Urothelium cell line (cell line): ENCODE data around the gene DMD.
"Not testable (repeated sequence)": the region's sequence is repeated elsewhere in the genome, so short reads cannot be mapped to it uniquely, and the experiment has no call there.

ENCODE experiments used
- DNase-seq: peaks from one replicate; pipeline ENCODE4 v3.0.0; 2011; ENCODE audit warnings: low spot score, mixed read lengths
- FAIRE-seq: peaks from 2 replicates; lab custom pipeline; 2011; peaks lifted over from hg19 to GRCh38; lab: Jason Lieb, UNC

The DMD gene

DNA sequence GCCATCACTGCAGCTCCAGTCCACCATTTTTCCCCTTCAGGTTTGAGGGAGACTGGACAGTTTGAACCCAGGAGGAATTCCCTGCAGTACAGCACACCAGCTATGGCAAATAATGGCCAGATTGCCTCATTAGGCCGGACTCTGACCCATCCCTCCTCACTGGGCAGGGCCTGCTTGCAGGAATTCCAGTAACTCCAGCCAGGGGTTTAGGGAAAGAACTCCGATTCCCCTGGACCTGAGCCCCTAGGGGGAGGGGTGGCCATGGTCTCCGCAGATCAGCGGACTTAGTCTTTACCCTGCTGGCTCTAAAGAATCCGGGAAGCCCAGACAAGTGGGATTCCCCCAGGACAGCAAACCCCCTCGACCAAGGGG is 342.8 kb downstream of the DMD start:
- DNase-seq (no peak), FAIRE-seq (no peak)

GRCh38 chrX:32867781-32868523 is 343.4 kb downstream of the DMD start:
- DNase-seq (no peak), FAIRE-seq (no peak)

GRCh38 chrX:32852203-32852602 is 359.1 kb downstream of the DMD start:
- FAIRE-seq (no peak), DNase-seq (no peak)

- DNase-seq (no peak), FAIRE-seq (no peak)
Observed at GRCh38 chrX:32851556-32851955, 359.8 kb downstream of the DMD start.

DNA sequence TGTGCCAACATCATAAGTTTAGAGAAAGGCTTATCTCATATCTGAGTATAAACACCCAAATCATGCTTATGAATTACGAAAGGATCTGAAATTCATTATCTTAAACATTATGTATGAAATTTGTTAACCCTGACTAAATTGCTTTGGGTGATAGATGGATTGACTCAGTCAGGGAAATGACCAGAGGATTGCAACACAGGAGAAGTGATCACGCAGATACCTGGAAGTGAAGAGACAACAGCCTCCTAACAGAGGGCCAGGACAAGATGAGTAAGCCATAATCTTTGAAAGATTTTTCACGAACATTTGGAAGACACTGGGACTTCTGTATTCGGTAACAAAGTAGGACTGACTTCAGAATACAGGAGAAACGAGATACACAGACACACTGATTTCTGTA is 363.4 kb downstream of the DMD start:
- DNase-seq (no peak), FAIRE-seq (no peak)

- no peak for DNase-seq
- FAIRE-seq = no peak
Observed at GRCh38 chrX:32842053-32842452, 369.3 kb downstream of the DMD start.

- DNase-seq (no peak), FAIRE-seq (no peak)
Observed at GRCh38 chrX:32839781-32840180, 371.6 kb downstream of the DMD start.

DNA sequence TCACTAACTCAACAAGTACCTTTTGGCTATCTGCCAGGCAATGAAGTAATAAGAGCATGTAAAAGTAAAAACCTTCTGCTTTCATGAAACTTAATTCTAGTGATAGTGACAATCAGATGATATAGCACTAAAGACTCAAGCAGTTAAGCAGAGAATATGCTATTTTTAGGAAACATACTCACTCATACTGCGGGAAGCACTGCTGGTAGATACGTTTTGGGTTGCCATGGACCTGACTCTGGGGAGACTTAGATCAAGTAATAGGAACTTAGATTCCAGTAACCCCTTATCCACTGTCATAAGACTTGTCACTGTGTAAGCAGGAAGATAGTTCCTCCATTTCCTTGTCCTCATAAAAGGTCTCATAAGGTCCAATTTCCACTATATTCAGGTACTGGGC is 386.3 kb downstream of the DMD start:
- no peak for DNase-seq
- no peak for FAIRE-seq

GRCh38 chrX:32804034-32804433 is 407.3 kb downstream of the DMD start:
- DNase-seq (no peak), FAIRE-seq (no peak)

DNA sequence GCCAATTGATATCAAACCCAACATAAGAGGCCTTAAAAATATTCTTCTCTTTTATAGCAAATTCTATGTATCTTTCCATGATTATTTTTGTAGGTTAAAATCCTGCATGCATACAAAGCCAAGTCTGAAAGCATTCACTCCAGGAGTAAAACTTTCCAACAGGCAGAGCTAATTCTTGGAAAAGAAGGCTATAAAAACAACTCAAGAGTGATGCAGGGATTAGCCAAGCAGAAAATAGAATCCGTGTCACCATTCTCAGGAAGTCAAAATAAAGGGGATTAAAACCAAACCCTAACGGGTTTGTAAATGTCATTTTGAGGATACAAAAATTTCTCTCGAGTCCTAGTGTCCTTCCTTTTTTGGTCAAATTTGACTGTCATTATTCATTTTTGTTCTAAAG is 412.4 kb downstream of the DMD start:
- no peak for FAIRE-seq

GRCh38 chrX:32788936-32789335 is 422.4 kb downstream of the DMD start:
- DNase-seq (no peak), FAIRE-seq (no peak)

More for the DNA sequence above, 412.4 kb downstream of the DMD start:
- DNase-seq = no peak

DNA sequence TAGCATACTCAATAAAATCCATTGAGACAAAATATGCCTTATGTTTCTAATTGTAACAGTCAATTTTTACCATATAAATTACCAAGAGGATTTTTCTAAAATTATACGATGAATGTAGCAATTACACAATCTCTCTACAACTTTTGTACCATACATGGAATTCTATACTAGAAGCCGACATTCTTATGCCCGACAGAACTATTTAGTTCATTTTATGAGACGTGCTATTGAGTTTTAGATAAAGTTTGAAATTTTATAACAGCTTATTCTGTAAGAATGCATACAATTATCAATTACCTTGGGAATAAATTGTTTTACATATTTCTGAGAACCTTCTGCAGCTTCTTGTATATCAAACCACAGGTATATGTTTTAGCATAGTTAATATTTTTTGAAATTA is 431.2 kb downstream of the DMD start:
- DNase-seq (no peak), FAIRE-seq (no peak)

DNA sequence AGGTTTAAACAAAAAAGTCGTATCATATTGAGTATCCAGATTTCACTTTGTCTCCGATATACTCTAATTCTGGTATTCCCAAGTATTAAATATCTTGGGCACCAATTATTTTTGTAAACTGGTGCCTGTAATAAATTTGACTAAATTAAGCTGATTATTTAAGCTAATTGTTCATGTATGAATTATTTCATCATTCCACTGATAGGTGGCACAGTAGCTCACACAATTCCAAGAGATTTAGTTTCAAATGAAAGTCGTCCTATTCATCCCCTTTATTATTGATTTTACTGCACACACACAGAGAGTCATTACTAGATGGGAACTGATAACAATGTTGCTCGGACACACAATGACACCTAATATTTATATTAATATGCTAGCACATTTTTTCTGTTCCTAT is 432.4 kb downstream of the DMD start:
- DNase-seq (no peak), FAIRE-seq (no peak)

DNA sequence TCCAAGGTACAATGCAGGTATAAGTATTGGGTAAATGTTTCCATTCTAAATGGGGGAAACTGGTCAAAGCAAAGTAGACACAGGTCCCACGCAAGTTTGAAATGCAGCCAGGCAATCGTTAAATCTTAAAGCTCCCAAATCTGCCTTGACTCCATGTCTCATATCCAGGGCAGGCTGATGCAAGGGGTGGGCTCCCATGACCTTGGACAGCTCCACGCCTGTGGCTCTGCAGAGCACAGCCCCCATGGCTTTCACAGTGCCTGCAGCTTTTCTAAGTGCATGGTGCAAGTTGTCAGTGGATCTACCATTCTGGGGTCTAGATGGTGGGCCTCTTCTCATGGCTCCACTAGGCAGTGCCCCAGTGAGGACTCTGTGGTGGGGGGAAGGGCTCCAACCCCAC is 436.4 kb downstream of the DMD start:
- FAIRE-seq = no peak
- DNase-seq = no peak

- DNase-seq (no peak), FAIRE-seq (no peak)
Observed at GRCh38 chrX:32749070-32749469, 462.3 kb downstream of the DMD start.

DNA sequence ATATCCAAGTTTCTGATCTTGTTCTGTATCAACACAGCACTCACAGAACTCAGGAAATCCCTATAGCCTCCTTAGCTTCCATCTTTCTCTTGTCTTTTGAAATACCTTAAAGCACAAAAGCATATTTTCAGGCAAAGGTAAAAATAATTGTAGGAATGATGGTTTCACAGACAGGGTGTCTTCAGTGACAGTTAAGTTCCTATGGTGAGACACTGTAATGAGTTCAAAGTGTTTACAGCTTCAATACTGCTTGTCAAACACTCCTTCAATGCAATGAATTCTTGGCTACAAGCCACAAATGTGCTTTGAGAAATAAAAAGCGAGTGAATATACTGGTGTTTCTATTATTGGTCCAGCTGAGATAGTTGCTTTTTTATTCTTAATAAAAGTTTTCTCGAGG is 466.0 kb downstream of the DMD start:
- DNase-seq (no peak), FAIRE-seq (no peak)

GRCh38 chrX:32744921-32745320 is 466.4 kb downstream of the DMD start:
- DNase-seq = no peak
- FAIRE-seq = no peak

DNA sequence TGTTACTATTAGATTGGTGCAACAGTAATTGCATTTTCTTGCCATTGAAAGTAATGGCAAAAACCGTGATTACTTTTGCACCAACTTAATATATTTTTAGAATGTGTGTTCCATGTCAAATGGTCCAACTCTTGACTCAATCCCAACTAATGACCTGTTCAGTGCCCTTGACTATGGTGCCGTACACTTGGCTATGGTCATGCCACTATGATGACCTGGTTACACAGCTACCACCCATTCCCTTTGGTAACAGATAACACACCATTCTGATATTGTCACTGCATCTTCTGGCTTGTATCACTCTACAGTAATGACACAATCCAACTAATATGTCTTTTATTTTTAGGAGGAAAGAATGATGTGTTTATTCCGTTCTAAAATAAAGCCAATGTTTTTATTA is 469.4 kb downstream of the DMD start:
- FAIRE-seq = no peak

DNA sequence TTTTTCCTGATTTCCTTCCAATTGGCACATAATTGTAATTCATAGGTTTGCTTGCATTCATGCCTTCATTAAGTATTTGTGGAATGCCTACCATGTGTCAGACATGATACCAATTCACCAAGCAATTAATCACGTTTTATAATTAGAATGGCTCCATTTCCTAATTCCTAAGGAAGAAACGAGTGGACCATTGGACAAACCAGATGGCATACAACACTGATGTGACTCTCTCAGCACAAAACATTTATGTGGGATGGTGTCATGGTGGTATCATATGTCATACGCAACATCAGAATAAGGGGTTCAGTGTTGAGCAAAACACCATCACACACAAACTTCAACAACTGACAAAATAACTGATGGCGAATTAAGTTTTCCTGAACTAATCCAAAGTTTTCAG is 502.8 kb downstream of the DMD start:
- DNase-seq (no peak), FAIRE-seq (no peak)

More for the DNA sequence above, 469.4 kb downstream of the DMD start:
- DNase-seq = no peak

DNA sequence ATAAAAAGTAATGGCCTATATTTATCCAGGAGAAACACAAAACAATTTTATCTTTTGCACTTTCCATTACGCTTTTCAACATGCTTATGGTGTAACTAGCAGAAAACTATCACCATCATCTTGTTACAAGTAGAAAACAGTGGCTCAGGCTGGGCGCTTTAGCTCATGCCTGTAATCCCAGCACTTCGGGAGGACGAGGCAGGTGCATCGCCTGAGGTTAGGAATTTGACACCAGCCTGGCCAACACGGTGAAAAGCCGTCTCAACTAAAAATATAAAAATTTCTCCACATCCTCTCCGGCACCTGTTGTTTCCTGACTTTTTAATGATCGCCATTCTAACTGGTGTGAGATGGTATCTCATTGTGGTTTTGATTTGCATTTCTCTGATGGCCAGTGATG is 506.0 kb downstream of the DMD start:
- FAIRE-seq, DNase-seq: not testable (repeated sequence)

DNA sequence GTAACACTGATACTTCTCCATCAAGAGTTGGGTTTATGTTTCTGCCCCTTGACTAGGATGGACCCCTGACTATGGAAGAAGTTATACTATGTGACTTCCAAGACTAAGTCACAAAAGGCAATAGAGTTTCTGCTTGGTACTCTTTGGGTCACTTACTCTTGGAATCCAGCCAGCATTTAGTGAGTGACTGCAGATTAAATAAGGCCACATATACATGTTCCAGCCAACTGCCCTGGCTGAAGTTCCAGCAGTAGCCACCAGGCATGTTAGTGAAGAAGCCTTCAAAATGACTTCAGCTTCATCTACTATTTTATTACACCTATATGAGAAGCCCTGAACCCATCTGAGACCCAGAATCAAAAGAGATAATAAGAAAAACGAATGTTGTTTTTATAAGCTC is 524.0 kb downstream of the DMD start:
- DNase-seq (no peak), FAIRE-seq (no peak)

DNA sequence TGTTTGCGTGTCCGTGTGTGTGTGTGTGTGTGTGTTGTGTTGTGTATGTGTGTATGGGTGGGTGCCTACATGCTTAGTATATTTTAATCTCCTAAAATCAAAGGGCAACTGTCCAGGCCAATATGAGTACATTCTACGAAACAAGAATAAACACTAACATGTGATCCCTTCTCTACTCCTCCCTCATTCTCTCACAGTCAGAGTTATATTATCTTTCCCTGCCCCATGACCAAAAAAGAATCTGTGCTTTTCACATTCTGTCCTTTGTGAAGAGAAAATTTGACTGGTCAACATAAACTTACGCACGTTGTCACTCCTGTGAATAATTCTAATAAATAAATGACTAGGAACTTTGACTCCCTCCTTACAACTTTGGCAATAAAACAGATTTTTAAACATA is 532.9 kb downstream of the DMD start:
- DNase-seq = no peak
- FAIRE-seq = no peak

GRCh38 chrX:32673193-32673592 is 538.2 kb downstream of the DMD start:
- FAIRE-seq = no peak
- DNase-seq = no peak
